ENCODE measurements around the gene RPL36. TPM values are rescaled to one million over a fixed set of nuclear protein-coding genes. Genes with fewer than 3 reads are reported as not detected.

Gene RPL36
- total and polyA plus RNA-seq, 2 of the 8 experiments (the other 6 are each of a cell fraction or from before 2014, with no cell fraction given) = 951 to 1,075 TPM

DNA sequence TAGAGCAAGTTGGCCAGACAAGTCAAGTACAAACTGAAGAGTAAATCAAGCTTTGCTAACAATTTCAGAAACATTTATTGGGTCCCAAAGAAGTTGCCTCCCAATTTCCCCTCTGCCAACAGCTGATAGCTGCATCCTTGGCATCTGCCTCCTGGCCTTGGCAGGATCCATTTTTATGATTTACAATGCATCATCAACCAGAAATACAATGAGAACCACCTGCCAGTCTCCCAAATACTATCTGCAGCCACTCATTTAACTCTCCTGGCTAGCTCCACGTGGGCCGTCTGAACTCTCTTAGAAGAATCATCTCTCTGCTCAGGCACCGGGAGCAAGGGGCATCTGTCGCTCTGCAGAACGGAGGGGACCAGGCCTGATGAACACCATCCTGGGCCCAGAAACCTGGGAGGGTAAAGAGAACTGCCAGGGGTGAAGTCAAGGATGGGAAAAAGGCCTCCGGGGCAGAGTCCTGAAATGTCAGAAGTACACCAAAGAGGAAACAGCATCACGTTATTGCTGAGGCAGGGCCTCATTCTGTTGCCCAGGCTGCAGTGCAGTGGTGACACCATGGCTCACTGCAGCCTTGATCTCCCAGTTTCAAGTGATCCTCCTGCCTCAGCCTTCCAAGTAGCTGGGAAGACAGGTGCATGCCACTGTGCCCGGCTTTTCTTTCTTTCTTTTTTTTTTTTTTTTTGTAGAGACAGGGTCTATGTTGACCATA lies 27.3 kb downstream of the RPL36 start:
- WGBS, 2 experiments (ENCODE audit: extremely low coverage in 1 of 2, insufficient coverage in 1 of 2, insufficient read length in 1 of 2, insufficient replicate concordance in 2 of 2, low coverage in 1 of 2, low lambda C conversion rate in 2 of 2, missing lambda C conversion rate in 1 of 2) = 94% methylated on average over 7 of the region's 8 CpGs; no CpG with 5 or more reads in 1 of the 2 experiments
- Histone ChIP-seq H3K23ac (ENCODE audit: insufficient read length) (no peak overlapping the region), H2AFZ (ENCODE audit: low read length) (no peak overlapping the region), H3K4me3 (ENCODE audit: extremely low read depth in 1 of 4, insufficient read depth in 2 of 4, low read depth in 3 of 4, low read length in 4 of 4) (no peak overlapping the region), H3K4me1 (replicated peaks in 1 of 4; ENCODE audit: control insufficient read depth in 3 of 4, insufficient read depth in 4 of 4, low read length in 3 of 4) (no peaks in the 10 kb centered on the region; a peak in 2 of 7 replicates), H3K4ac (replicated peaks; ENCODE audit: insufficient read length, low read depth, low read length) (no peak overlapping the region), H4K91ac (replicated peaks; ENCODE audit: insufficient read length, low read length) (no peak overlapping the region), H4K20me1 (replicated peaks in 1 of 2; ENCODE audit: control insufficient read depth in 1 of 2, insufficient read depth in 2 of 2, low read length in 2 of 2) (peaks cover 10 to 13% of the 10 kb centered on the region in 2 experiments), H3K14ac (ENCODE audit: insufficient read length) (no peak overlapping the region), H3K56ac (replicated peaks; ENCODE audit: insufficient read length, low read depth, low read length) (no peak overlapping the region), H3K4me2 (ENCODE audit: insufficient read depth in 1 of 2, low read depth in 2 of 2, low read length in 2 of 2) (peak overlapping the region; percentile 37 to 55; a peak in 2 of 4 replicates), H2BK12ac (ENCODE audit: low read depth, low read length) (no peak overlapping the region), H3K27ac (ENCODE audit: low read depth, low read length) (no peak overlapping the region; the same call in 1 of the 2 replicates), H3K79me1 (ENCODE audit: low read depth, low read length) (peaks cover 13% of the 10 kb centered on the region), H2BK20ac (ENCODE audit: low read length) (no peak overlapping the region), H4K5ac (ENCODE audit: insufficient read length, low read depth, low read length) (no peak overlapping the region), H4K8ac (ENCODE audit: extremely low read depth, insufficient read depth, low read length) (no peak overlapping the region), H2BK15ac (ENCODE audit: low read length) (no peak overlapping the region), H3K79me2 (ENCODE audit: control insufficient read depth in 1 of 2, insufficient read depth in 2 of 2, low read length in 2 of 2) (peaks cover 34 to 49% of the 10 kb centered on the region in 2 experiments), H3K27me3 (replicated peaks in 1 of 4; ENCODE audit: control insufficient read depth in 3 of 4, extremely low read depth in 1 of 4, insufficient read depth in 3 of 4, low read length in 3 of 4) (no peaks in the 10 kb centered on the region), H3K9me3 (ENCODE audit: insufficient read depth in 2 of 2, low read depth in 1 of 2, low read length in 1 of 2) (no peaks in the 10 kb centered on the region), H2AK5ac (ENCODE audit: low read depth, low read length) (no peak overlapping the region), H3K23me2 (ENCODE audit: low read depth, low read length) (peaks cover 7% of the 10 kb centered on the region), H3K9ac (replicated peaks in 1 of 4; ENCODE audit: extremely low read depth in 1 of 4, low read depth in 3 of 4, low read length in 3 of 4) (no peak overlapping the region; a peak in 1 of 7 replicates), H2BK5ac (ENCODE audit: low read depth, low read length) (no peak overlapping the region), H3K18ac (ENCODE audit: extremely low read depth, low read length) (no peak overlapping the region), H3K36me3 (ENCODE audit: control insufficient read depth in 2 of 4, insufficient read depth in 4 of 4, low read length in 3 of 4) (peaks cover 12 to 27% (median 20%) of the 10 kb centered on the region in 4 experiments), H2BK120ac (replicated peaks; ENCODE audit: low read depth, low read length) (no peak overlapping the region)
- POLR2A ChIA-PET (ENCODE audit: partially characterized antibody) = interaction anchor here (0.7 to 22.4 kb wide), 9 partner anchors 9 to 96 kb away, joined by 3 to 620 read pairs (median 18); partner anchors contain the start of genes DUS3L, RPL36, SAFB and SAFB2
- no peak for FAIRE-seq
- CTCF ChIA-PET (ENCODE audit: partially characterized antibody) = interaction anchor here (1.2 to 4.0 kb wide), 2 partner anchors 10 to 28 kb away, joined by 3 to 17 read pairs; partner anchors contain the start of gene RPL36
- no peak for DNase-seq (ENCODE audit: low read depth in 1 of 2, low spot score in 2 of 2)
- TF ChIP-seq, protein P1, sequence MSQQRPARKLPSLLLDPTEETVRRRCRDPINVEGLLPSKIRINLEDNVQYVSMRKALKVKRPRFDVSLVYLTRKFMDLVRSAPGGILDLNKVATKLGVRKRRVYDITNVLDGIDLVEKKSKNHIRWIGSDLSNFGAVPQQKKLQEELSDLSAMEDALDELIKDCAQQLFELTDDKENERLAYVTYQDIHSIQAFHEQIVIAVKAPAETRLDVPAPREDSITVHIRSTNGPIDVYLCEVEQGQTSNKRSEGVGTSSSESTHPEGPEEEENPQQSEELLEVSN (IDR thresholded peaks at IDR 0.05) = no peak
- TF ChIP-seq MAFK (IDR thresholded peaks at IDR 0.05; ENCODE audit: low read depth, low read length) (no peak), POLR2A (IDR thresholded peaks at IDR 0.05; ENCODE audit: control extremely low read depth in 1 of 2, low read depth in 2 of 2, low read length in 2 of 2) (no peak), SP4 (IDR thresholded peaks at IDR 0.05; ENCODE audit: low read length) (no peak), HDAC2 (IDR thresholded peaks at IDR 0.05; ENCODE audit: borderline replicate concordance in 1 of 2, low read depth in 2 of 2, low read length in 2 of 2) (no peak), PHF8 (conservative IDR thresholded peaks at IDR 0.05; ENCODE audit: low read depth, low read length) (no peak), RXRA (IDR thresholded peaks at IDR 0.05; ENCODE audit: insufficient read depth, low read depth, low read length) (no peak), POU5F1 (IDR thresholded peaks at IDR 0.05; ENCODE audit: low read depth, low read length) (no peak), NANOG (IDR thresholded peaks at IDR 0.05; ENCODE audit: insufficient read depth, low read depth, low read length, poor library complexity, severe bottlenecking) (no peak), SIRT6 (IDR thresholded peaks at IDR 0.05; ENCODE audit: low read length) (no peak)
- TF ChIP-seq, protein P2, sequence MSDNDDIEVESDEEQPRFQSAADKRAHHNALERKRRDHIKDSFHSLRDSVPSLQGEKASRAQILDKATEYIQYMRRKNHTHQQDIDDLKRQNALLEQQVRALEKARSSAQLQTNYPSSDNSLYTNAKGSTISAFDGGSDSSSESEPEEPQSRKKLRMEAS (IDR thresholded peaks at IDR 0.05) = no peak
